H9 (cell line): ENCODE results near the gene TMEM178B. TPM values are rescaled to one million over a fixed set of nuclear protein-coding genes. Genes with fewer than 3 reads are reported as not detected.

Experiments used
- DNase-seq: peaks from one replicate; pipeline ENCODE4 v3.0.0-alpha.2; 2017
- H2AFZ ChIP-seq: one replicate; pipeline ENCODE4 v1.6.1; 2013; ENCODE audit warnings: mild to moderate bottlenecking, low read length, control low read depth, moderate library complexity
- H2AK5ac ChIP-seq: 2 replicates; pipeline ENCODE4 v1.6.1; 2013; ENCODE audit warnings: low read length, control low read depth, mixed read lengths; ENCODE audit not compliant: insufficient read length
- H2BK120ac ChIP-seq: one replicate; pipeline ENCODE4 v1.6.1; 2013; ENCODE audit warnings: low read depth, mild to moderate bottlenecking, low read length, control low read depth, inconsistent platforms; ENCODE audit not compliant: poor library complexity, severe bottlenecking
- H2BK12ac ChIP-seq: 2 replicates; pipeline ENCODE4 v1.6.1; 2013; ENCODE audit warnings: low read length, control low read depth, mixed read lengths, low read depth; ENCODE audit not compliant: insufficient read length
- H2BK15ac ChIP-seq: 2 replicates; pipeline ENCODE4 v1.6.1; 2013; ENCODE audit warnings: low read depth, low read length, control low read depth
- H2BK20ac ChIP-seq: one replicate; pipeline ENCODE4 v1.6.1; 2013; ENCODE audit warnings: low read depth, mild to moderate bottlenecking, low read length, control low read depth, inconsistent platforms; ENCODE audit not compliant: poor library complexity, severe bottlenecking
- H2BK5ac ChIP-seq: 2 replicates; pipeline ENCODE4 v1.6.1; 2013; ENCODE audit warnings: low read length, control low read depth, mixed read lengths; ENCODE audit not compliant: insufficient read length
- H3K14ac ChIP-seq: 2 replicates; pipeline ENCODE4 v1.6.1; 2013; ENCODE audit warnings: low read length, control low read depth; ENCODE audit not compliant: insufficient read depth
- H3K18ac ChIP-seq: 2 replicates; pipeline ENCODE4 v1.6.1; 2013; ENCODE audit warnings: low read depth, mild to moderate bottlenecking, mixed read lengths, low read length, control low read depth; ENCODE audit not compliant: insufficient read length
- H3K23ac ChIP-seq: 2 replicates; pipeline ENCODE4 v1.6.1; 2013; ENCODE audit warnings: low read length, control low read depth, mixed read lengths, low read depth; ENCODE audit not compliant: insufficient read length
- H3K23me2 ChIP-seq: 2 replicates; pipeline ENCODE4 v1.6.1; 2013; ENCODE audit warnings: low read depth, mild to moderate bottlenecking, mixed read lengths, low read length, control low read depth; ENCODE audit not compliant: insufficient read length, poor library complexity, severe bottlenecking
- H3K27ac ChIP-seq: 2 replicates; pipeline ENCODE4 v1.5.1; 2013; ENCODE audit warnings: low read length, control low read depth, mixed read lengths, low read depth; ENCODE audit not compliant: insufficient read length
- H3K27me3 ChIP-seq: 2 replicates; pipeline ENCODE4 v1.6.1; 2013; ENCODE audit warnings: low read length, control low read depth, inconsistent platforms; ENCODE audit not compliant: insufficient read depth
- H3K4ac ChIP-seq: 2 replicates; pipeline ENCODE4 v1.6.1; 2013; ENCODE audit warnings: low read depth, mild to moderate bottlenecking, control low read depth, inconsistent platforms, low read length, moderate library complexity
- H3K4me1 ChIP-seq: 2 replicates; pipeline ENCODE4 v1.6.1; 2013; ENCODE audit warnings: low read length, control low read depth, inconsistent platforms; ENCODE audit not compliant: insufficient read depth
- H3K4me2 ChIP-seq: 2 replicates; pipeline ENCODE4 v1.6.1; 2013; ENCODE audit warnings: low read length, control low read depth, mixed read lengths; ENCODE audit not compliant: insufficient read length, insufficient read depth
- H3K56ac ChIP-seq: 2 replicates; pipeline ENCODE4 v1.6.1; 2013; ENCODE audit warnings: low read depth, mild to moderate bottlenecking, mixed read lengths, low read length, control low read depth; ENCODE audit not compliant: insufficient read length
- H3K79me1 ChIP-seq: 2 replicates; pipeline ENCODE4 v1.6.1; 2013; ENCODE audit warnings: low read depth, mild to moderate bottlenecking, moderate library complexity, low read length, control low read depth, inconsistent platforms; ENCODE audit not compliant: insufficient read depth, poor library complexity, severe bottlenecking
- H3K79me2 ChIP-seq: 2 replicates; pipeline ENCODE4 v1.6.1; 2013; ENCODE audit warnings: low read length, control low read depth, inconsistent platforms; ENCODE audit not compliant: insufficient read depth
- H3K9ac ChIP-seq: 2 replicates; pipeline ENCODE4 v1.6.1; 2013; ENCODE audit warnings: low read length, control low read depth, mixed read lengths; ENCODE audit not compliant: insufficient read length; ENCODE audit errors: extremely low read depth
- H3K9me3 ChIP-seq: one replicate; pipeline ENCODE4 v1.6.1; 2013; ENCODE audit warnings: low read depth, low read length, inconsistent platforms; ENCODE audit not compliant: control insufficient read depth
- H3T11ph ChIP-seq: one replicate; pipeline ENCODE4 v1.6.1; 2013; ENCODE audit warnings: mild to moderate bottlenecking, low read length, control low read depth, inconsistent platforms
- H4K20me1 ChIP-seq: one replicate; pipeline ENCODE4 v1.6.1; 2013; ENCODE audit not compliant: control insufficient read depth, insufficient read length, insufficient read depth
- H4K5ac ChIP-seq: 2 replicates; pipeline ENCODE4 v1.6.1; 2013; ENCODE audit warnings: low read depth, mild to moderate bottlenecking, mixed read lengths, low read length, control low read depth; ENCODE audit not compliant: insufficient read length
- H4K8ac ChIP-seq: replicated peaks from 2 replicates; pipeline ENCODE4 v1.6.1; 2013; ENCODE audit warnings: low read length, control low read depth, mixed read lengths, low read depth; ENCODE audit not compliant: insufficient read length
- H4K91ac ChIP-seq: 2 replicates; pipeline ENCODE4 v1.6.1; 2013; ENCODE audit warnings: low read depth, mild to moderate bottlenecking, moderate library complexity, mixed read lengths, low read length, control low read depth; ENCODE audit not compliant: insufficient read length
- H3K27ac Mint-ChIP-seq, 3 experiments: 2 replicates in 2 of 3; 3 replicates in 1 of 3; pipeline ENCODE4 v1.8.0; 2020 to 2021; ENCODE audit warnings: mixed read lengths in 3 of 3, mild to moderate bottlenecking in 1 of 3, moderate library complexity in 1 of 3
- H3K27me3 Mint-ChIP-seq: 2 replicates; pipeline ENCODE4 v1.8.0; 2021; ENCODE audit warnings: low read depth, mild to moderate bottlenecking, moderate library complexity, mixed read lengths
- H3K36me3 Mint-ChIP-seq, 3 experiments: 2 replicates in 2 of 3; 3 replicates in 1 of 3; pipeline ENCODE4 v1.8.0; 2020 to 2021; ENCODE audit warnings: low read depth in 3 of 3, mixed read lengths in 3 of 3; ENCODE audit not compliant: insufficient read depth in 1 of 3
- H3K4me1 Mint-ChIP-seq, 2 experiments: 2 replicates each; pipeline ENCODE4 v1.8.0; 2020; ENCODE audit warnings: mixed read lengths in 2 of 2
- H3K4me3 Mint-ChIP-seq, 2 experiments: 2 replicates in 1 of 2; 3 replicates in 1 of 2; pipeline ENCODE4 v1.8.0; 2020 to 2021; ENCODE audit warnings: mild to moderate bottlenecking in 2 of 2, mixed read lengths in 2 of 2, moderate library complexity in 1 of 2
- H3K9me3 Mint-ChIP-seq, 2 experiments: 2 replicates in 1 of 2; 3 replicates in 1 of 2; pipeline ENCODE4 v1.8.0; 2020; ENCODE audit warnings: mild to moderate bottlenecking in 2 of 2, mixed read lengths in 2 of 2, moderate library complexity in 1 of 2
- CTCF ChIP-seq: fragments of 200-600 bp; sonication (generic); conservative IDR thresholded peaks from 3 replicates; pipeline ENCODE4 v1.8.0; 2021; ENCODE audit warnings: antibody characterized with exemption, mild to moderate bottlenecking
- WGBS: extraction: QIAGEN DNeasy Blood & Tissue Kit; methylation state at CpG from one replicate; pipeline ENCODE4 v1.1.7; 2013; ENCODE audit warnings: missing lambda C conversion rate, low lambda C conversion rate, mixed read lengths; ENCODE audit not compliant: insufficient read length; ENCODE audit errors: extremely low coverage; 5-methylcytosine and 5-hydroxymethylcytosine counted together
- total RNA-seq: library from RNA; stranded (reverse); gene quantifications from 2 replicates; pipeline ENCODE4 v1.2.1, GENCODE V29; 2021

Gene TMEM178B
- total RNA-seq, 1 experiment from 2014 or later, result 11.3 TPM

DNA sequence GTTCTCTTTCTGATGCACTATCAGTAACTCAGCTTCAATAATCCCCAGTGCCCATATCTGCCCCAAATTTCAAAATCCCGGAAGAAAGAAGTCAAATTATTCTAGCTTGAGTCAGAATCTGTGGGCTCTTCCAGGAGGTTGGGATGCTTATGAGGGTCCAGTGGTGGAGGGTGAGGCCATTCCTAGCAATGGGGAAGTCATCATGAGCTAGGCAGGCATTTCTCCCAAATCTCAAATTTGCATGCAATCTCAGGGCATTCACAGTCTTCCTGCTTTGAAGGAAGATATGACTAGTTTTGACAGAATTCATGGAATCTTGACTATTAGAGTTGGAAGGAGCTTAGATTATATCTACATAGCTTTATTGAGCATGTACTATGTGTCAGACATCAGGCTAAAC, 313.0 kb downstream of the TMEM178B start:
- Histone ChIP-seq H3K14ac (no peak overlapping the region), H2BK12ac (no peak overlapping the region), H2BK120ac (no peak overlapping the region), H3T11ph (no peak overlapping the region), H3K18ac (no peak overlapping the region), H2BK15ac (no peak overlapping the region), H3K23ac (no peak overlapping the region), H3K79me2 (no peaks in the 10 kb centered on the region), H3K4me2 (no peak overlapping the region), H3K56ac (no peak overlapping the region), H2AK5ac (no peak overlapping the region), H3K4ac (no peak overlapping the region), H3K79me1 (no peaks in the 10 kb centered on the region), H3K27me3 (no peaks in the 10 kb centered on the region), H4K5ac (no peak overlapping the region), H2BK5ac (no peak overlapping the region), H4K8ac (no peak overlapping the region), H2BK20ac (no peak overlapping the region), H3K9ac (no peak overlapping the region), H2AFZ (no peak overlapping the region), H3K23me2 (no peaks in the 10 kb centered on the region), H3K9me3 (no peaks in the 10 kb centered on the region), H3K4me1 (no peaks in the 10 kb centered on the region), H4K91ac (no peak overlapping the region), H3K27ac (no peak overlapping the region), H4K20me1 (no peaks in the 10 kb centered on the region)
- Mint-ChIP-seq H3K27ac (no peak overlapping the region), H3K27me3 (peaks cover 3% of the 10 kb centered on the region; the same call in 1 of the 2 replicates), H3K36me3 (no peaks in the 10 kb centered on the region; a peak in 2 of 7 replicates), H3K4me1 (peaks cover 5 to 6% of the 10 kb centered on the region in 2 experiments), H3K9me3 (peaks cover 0 to 3% of the 10 kb centered on the region in 2 experiments; a peak in 2 of 5 replicates), H3K4me3 (no peak overlapping the region)
- DNase-seq, result no peak
- no CpG with 5 or more reads among the region's 1 CpG for WGBS
- no peak for TF ChIP-seq CTCF
